HG03520 (cell line): ENCODE measurements around the gene TMEM59.

ENCODE experiments used
- ATAC-seq: cut with Tn5 transposase; IDR thresholded peaks from one replicate; pipeline ENCODE4 v1.9.1; 2021; ENCODE audit warnings: mild to moderate bottlenecking, moderate library complexity; ENCODE audit not compliant: unreplicated experiment

The TMEM59 gene

GRCh38 chr1:53986458-53986857 is 66.5 kb downstream of the TMEM59 start:
- no peak for ATAC-seq

GRCh38 chr1:53984726-53985125 is 68.3 kb downstream of the TMEM59 start:
- no peak for ATAC-seq

- no peak for ATAC-seq
Observed at GRCh38 chr1:53982763-53983104, 70.3 kb downstream of the TMEM59 start.

- no peak for ATAC-seq
Observed at GRCh38 chr1:53982034-53982762, 70.8 kb downstream of the TMEM59 start.

GRCh38 chr1:53981220-53981619 is 71.8 kb downstream of the TMEM59 start:
- no peak for ATAC-seq

- ATAC-seq, result no peak
Observed at GRCh38 chr1:53979712-53980450, 73.1 kb downstream of the TMEM59 start.
